HG03460 (cell line): ENCODE results near the gene SH2B3.

ENCODE experiments used
- ATAC-seq: cut with Tn5 transposase; IDR thresholded peaks from one replicate; pipeline ENCODE4 v1.9.1; 2021; ENCODE audit not compliant: unreplicated experiment

Gene SH2B3

GRCh38 chr12:111408686-111409402, 3.1 kb downstream of the SH2B3 start:
- no peak for ATAC-seq

- no peak for ATAC-seq
These were observed 3.7 kb downstream of the SH2B3 start for GRCh38 chr12:111409403-111409779.

DNA sequence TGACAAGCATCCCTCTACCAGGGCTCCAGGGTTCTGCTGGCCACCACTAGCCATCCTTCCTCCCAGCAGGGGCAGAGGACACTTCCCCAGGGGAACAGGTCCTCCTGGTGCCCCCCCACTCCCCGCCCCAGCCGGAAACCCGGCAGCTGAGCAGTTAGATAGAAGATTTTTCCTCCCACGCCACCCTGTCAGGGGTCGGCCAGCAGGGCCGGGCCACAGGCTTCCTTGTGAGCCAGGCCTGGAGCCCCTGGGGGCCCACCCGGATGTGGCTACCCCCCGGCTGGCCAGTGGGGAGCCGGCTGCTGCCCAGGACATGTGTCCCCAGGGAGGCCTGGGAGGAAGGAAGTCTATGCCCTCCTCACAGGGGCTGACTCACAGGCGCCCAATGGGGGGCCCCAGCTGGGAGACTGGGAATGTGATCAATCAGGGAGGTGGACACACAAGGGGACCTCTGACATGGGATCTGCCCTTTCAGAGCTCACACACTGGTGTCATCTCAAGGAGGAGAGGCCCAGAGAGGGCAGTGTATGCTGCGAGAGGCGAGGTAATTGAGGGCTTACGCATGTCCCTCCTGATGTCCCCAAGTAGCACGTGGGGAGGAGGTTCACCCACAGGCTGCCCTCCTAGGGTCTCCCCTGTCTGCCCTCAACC, 4.2 kb downstream of the SH2B3 start:
- ATAC-seq: no peak

GRCh38 chr12:111410431-111411184, 4.9 kb downstream of the SH2B3 start:
- ATAC-seq: no peak

DNA sequence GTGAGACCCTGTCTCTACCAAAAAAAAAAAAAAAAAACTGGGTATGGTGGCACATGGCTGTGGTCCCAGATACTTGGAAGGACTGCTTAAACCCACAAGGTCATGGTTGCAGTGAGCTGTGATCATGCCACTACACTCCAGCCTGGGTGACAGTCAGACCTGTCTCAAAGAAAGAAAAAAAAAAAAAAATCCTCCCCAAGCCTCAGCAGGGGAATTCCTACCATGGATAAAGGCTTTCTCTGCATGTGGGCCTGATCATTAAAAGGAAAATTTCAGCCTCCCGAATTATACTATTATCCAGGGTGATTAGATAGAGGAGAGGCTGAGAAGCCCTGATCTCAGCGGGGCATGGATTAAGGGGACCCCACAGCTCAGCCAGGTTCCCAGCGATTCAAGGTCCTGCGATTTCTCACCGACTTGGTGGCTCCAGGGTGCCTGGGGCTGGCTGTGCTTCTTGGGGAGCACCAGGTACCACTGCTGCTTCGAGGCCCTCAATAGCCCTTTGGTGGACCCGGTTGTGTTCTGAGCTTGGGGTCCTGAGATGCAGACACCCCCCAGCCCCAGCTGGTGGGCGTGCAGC, 5.6 kb downstream of the SH2B3 start:
- no peak for ATAC-seq

GRCh38 chr12:111412007-111412829, 6.5 kb downstream of the SH2B3 start:
- no peak for ATAC-seq

GRCh38 chr12:111412830-111413441, 7.2 kb downstream of the SH2B3 start:
- ATAC-seq: no peak

DNA sequence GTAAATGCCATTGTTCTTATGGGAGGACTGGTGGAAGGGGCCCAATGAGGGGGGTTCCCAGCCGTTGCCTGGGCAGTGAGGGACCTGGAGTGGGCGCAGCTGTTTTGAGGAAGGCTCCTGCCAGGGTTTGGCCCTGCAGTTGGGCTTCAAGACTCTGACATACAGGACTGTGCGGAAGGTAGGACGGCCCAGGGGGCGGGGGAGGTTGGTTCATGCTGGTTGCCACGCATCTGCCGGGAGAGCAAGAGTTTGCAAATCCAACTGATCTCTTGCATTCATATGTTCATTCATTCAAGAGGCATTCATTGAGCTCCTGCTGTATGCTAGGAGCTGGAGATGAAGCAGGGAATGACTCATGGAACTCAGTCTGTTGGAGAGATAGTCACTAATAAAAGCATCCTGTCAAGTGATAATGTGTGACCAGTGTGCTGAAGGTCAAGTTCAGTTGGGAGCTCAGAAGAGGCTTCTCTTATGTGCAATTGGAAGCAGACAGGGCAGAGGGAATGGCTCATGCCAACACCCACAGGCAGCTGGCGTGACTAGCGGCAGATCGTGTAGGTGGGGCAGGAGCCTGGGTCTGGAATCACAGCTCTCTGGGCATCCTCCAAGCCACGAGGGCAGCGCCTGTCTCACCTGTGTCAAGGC, 7.8 kb downstream of the SH2B3 start:
- no peak for ATAC-seq

DNA sequence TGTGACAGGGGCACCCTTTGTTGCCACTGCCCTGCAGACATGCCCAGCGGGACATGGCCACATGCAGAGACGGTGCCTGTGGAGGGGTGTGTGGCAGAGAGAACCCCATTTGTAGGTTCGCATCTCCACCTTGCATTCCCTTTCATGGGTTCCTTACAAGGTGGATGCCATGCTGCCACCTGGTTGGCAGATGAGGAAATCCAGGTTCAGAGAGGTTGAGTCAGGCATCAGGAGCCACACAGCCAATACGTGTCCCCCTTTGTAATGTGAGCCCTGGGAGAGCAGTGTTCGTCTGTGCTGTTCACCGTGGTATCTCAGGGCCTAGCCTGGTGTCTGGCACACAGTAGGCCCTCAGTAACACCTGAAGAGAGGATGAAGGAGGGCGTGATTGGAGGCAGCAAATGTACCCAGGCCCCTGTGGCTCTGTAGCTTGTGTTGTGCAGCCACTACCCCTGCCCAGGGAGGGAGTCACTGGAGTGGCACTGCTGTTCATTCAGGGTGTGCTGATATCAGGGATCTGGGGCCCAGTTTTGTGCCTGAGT, 9.1 kb downstream of the SH2B3 start:
- ATAC-seq: no peak

GRCh38 chr12:111417290-111417689, 11.6 kb downstream of the SH2B3 start:
- ATAC-seq: no peak

GRCh38 chr12:111417784-111418593, 12.3 kb downstream of the SH2B3 start:
- no peak for ATAC-seq

DNA sequence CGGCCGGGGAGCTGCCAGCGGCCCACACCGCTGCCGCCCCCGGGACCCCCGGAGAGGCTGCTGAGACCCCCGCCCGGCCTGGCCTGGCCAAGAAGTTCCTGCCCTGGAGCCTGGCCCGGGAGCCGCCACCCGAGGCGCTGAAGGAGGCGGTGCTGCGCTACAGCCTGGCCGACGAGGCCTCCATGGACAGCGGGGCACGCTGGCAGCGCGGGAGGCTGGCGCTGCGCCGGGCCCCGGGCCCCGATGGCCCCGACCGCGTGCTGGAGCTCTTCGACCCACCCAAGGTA, 12.8 kb downstream of the SH2B3 start:
- no peak for ATAC-seq

DNA sequence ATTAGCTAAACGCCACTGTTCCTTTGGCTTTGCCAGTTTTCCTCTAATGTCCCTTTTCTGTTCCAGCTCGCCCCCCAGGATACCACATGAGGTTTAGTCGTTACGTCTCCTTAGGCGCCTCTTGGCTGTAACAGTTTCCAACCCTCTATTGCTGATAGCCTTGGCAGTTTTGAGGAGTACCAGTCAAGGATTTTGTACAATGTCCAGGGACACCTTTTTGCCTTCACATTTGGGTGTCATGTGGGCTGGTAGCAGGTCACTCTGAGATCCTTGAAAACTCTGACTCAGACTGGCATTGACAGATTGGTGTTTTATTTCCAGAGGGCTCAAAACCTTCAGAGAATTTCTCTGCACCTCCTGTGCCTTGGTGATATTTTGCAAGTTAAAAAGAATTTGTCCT, 14.1 kb downstream of the SH2B3 start:
- ATAC-seq: no peak

- no peak for ATAC-seq
These were observed 14.8 kb downstream of the SH2B3 start for GRCh38 chr12:111420494-111420893.

DNA sequence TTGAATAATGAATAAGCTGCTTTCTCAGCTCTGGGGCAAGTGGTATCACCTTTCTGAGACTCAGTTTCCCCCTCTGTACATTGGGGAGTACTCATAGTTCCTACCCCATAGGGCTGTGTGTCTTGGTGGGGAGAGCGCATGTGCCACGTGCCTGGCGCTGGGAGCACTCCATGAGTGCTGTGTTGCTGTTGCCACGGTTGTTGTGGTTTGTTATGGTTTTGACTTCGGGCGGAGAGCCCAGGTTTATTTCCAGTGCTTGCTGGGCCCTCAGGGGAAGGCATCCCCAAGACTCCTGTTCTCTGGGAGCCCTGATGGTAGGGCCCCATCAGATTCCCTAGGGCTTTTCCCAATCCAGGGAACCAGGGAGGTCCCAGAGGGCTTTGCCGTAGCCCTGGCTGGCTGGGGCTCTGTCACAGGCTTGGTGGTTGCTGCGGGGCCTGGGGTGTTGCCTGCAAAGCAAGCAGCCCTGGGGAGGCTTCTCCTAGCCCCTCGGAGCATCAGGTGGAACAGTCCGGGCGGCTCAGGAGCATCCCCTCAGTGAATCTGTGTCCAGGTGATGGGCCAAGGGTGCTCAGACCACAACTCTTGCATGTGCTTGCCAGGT, 18.6 kb downstream of the SH2B3 start:
- ATAC-seq: no peak

DNA sequence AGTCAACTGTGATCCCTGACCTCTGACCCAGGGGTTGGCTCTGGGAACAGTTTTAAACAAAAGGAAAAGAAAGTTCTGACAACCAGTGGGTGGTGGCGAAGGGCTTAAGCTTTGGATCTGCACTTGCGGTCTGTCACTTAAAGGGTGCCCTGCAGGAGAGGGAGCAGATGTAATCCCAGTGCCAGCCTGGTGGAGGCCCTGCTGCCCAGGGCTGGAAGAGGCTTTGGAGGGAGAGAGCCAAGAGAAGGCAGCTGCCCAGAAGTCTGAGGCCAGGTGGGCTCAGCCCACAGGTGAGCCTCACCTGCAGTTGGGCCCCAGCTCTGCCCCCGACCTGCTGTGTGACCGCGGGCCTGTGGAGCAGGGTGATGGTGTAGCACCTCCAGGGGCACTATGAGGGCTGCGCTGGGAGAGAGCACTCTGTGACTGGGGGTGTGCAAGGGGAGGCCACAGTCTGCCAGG, 19.1 kb downstream of the SH2B3 start:
- ATAC-seq: no peak

GRCh38 chr12:111425655-111426054, 19.9 kb downstream of the SH2B3 start:
- ATAC-seq: no peak

- no peak for ATAC-seq
These were observed 20.8 kb downstream of the SH2B3 start for GRCh38 chr12:111426344-111427185.
